ACHN (cell line): ENCODE results near the gene CFLAR.

Experiments
- DNase-seq: peaks from one replicate; pipeline ENCODE4 v3.0.0-alpha.2; 2015
- in situ Hi-C: cut with HindIII; loops from 2 replicates; pipeline ENCODE4 v1.10.0; 2017; ENCODE audit warnings: low sequenced_read_pairs, low pct_ligation_motif_present, low pct_unique_long_range_greater_than_20kb

CFLAR gene

DNA sequence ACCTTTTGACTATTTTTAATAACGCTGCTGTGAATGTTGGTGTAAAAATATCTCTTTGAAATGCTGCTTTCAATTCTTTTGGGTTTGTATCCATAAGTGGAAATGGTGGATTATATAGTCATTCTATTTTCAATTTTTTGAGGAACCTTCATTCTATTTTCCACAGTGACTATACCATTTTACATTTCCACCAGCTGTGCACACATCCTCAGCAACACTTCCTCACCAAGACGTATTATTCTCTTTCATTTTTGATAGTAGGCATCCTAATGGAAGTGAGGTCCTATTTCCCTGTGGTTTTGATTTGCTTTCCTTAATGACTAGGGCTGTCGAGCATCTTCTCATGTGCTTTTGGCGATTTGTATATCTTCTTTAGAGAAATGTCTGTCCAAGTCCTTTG, 81.8 kb downstream of the CFLAR start:
- no peak for DNase-seq
- in situ Hi-C loops = no loop called here

DNA sequence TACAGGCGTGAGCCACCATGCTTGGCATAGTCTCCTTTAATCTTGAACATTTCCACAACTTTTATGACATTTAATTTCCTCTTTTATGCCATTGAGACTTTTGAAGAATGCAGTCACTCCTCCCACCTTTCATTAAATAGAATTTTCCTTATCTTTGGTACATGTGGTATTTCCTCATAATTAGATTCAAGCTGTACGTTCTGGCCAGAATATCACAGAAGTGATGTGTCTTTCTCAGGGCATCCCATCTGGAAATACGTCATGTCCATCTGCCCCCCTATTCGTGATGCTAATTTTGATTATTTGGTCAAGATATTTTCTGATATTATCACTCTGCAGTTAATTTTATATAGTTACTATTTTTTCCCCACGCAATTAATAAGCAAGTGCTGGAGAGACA, 83.9 kb downstream of the CFLAR start:
- in situ Hi-C loops = no loop called here
- no peak for DNase-seq

DNA sequence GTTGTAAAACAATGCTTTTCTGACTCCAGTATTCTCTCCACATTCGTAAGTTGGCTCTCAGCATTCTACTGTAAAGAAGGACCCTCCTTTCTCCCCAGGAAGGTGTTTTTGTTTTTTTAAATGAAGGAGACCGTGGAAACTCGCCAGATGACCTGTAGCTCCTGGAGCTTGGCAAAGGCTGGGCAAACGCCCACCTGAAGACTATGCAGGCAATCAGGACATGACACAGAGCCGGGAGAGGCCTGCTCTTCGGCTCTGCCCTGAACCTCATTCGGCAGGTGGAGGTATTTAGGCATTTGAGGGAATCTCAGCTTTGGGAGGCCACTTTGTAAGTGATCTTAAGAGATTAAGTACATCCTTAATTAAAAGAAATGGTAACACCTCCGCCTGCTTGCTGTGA, 84.4 kb downstream of the CFLAR start:
- no peak for DNase-seq
- in situ Hi-C loops = no loop called here

DNA sequence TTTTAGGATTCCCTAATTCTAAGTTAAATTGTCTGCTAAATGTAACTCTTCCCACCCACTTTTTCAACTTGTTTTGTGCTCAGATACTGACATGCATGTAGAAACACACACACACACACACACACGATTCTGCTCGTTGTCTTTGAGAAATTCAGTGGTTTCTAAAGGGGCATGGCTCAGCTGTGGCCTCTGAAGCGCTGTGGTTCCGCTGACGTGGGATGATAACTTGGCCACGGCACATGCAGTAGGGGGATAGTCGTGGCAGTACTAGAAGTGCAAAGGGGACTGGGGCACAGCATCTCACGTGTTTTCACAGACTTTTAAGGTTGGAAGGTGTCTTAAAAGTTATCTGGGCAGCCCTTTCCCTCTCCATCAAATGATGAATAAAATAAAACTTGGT, 85.4 kb downstream of the CFLAR start:
- no peak for DNase-seq
- in situ Hi-C loops = no loop called here

DNA sequence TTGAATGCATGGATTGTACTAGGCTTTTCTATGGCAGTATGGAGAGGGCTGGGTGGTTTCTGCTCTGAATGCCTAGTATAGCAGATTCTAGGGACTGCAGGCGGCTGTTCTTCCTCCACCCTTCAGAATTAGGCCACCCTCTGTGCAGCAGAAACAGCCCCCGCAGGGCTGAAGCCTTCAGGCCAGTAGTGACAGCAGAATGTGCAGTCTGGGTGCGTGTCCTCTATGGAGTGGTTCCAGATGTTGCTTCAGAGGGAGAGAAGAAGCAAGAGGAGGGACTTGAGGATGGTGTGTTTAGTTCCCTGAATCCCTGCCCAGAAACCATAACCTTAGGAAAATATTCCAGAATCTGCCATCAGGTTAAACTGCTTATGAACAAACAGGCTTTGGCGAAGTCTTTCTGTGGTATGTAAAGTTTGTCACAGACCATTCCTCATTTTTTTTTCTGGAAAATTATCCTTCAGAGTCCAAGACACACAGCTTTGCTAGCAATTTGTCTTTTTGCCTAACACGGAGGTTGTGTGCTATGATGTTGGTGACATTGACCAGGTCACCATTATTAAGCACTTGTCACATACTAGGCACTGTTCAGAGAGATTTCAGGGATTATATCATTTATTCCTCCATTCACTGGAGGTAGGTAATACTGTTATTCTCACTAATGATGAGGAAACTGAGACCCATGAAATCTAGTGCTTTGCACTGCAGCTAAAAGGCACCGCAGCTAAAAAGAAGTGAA, 88.1 kb downstream of the CFLAR start:
- DNase-seq = no peak
- in situ Hi-C loops = no loop called here

DNA sequence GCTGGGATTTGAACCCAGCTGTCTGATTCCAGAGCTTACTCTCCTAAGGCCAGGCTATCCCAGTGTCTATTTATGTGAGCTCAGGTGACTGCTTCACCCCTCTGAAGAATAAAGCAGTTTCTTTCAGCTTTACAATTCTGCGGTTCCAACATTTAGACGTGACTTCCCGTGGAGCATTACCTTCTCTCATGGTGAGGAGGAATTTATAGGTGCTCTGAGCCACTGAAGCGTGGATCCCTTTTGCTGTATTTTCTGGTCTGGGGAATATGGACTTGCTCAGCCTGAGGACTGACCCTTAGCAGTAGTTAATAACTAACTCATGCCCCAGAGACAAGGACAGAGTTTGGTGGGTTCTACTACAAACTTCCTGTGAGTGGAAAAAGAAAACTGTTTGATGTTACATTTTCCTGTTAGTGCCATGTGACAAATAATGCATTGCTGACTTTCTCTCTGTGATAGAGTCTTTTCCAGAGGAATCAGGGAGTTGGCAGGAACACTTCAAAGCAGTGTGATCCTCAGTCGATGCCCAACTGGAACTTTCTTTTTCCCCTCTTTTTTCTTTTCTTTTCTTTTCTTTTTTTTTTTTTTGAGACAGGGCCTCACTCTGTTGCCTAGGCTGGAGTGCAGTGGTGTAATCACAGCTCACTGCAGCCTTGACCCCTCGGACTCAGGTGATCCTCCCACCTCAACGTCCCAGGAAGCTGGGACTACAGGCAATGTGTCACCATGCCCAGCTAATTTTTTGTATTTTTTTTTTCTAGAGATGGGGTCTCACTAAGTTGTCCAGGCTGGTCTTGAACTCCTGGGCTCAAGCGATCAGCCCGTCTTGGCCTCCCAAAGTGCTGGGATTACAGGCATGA, 88.9 kb downstream of the CFLAR start:
- no peak for DNase-seq
- in situ Hi-C loops = no loop called here

DNA sequence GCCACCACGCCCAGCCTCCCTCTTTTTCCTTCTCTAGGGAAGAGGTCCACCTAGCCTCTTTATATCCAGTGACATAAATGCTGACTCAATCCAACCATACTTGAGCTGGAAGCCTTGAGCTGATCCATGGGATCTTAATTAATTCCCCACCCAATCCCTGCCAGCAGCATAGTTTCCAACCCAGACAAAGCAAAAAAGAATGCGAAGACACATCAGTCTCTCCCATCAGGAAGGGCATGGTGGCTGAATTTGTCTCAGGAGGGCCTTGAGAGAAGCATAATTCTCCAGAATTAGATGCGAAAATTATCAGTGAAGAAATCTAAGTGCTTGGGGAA, 89.5 kb downstream of the CFLAR start:
- in situ Hi-C loops = no loop called here

DNA sequence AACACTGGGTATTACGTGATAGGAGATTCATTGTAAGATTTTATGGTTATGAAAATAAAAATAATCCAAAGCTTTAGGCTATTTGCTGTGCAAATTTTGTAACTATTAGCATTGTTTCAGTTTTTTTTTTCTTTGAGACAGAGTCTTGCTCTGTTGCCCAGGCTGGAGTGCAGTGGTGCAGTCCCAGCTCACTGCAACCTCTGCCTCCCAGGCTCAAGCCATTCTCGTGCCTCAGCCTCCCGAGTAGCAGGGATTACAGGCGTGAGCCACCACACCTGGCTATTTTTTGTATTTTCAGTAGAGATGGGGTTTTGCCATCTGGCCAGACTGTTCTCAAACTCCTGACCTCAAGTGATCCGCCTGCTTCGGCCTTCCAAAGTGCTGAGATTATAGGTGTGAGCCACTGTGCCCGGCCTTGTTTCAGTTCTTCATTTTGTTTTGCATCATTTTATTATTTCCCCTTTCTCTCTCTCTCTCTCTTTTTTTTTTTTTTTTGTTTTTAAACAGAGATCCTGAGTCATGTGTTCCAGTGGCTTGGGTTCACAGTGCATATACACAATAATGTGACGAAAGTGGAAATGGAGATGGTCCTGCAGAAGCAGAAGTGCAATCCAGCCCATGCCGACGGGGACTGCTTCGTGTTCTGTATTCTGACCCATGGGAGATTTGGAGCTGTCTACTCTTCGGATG, 92.7 kb downstream of the CFLAR start:
- DNase-seq = no peak
- in situ Hi-C loops = no loop called here

More for the DNA sequence above, 89.5 kb downstream of the CFLAR start:
- no peak for DNase-seq

DNA sequence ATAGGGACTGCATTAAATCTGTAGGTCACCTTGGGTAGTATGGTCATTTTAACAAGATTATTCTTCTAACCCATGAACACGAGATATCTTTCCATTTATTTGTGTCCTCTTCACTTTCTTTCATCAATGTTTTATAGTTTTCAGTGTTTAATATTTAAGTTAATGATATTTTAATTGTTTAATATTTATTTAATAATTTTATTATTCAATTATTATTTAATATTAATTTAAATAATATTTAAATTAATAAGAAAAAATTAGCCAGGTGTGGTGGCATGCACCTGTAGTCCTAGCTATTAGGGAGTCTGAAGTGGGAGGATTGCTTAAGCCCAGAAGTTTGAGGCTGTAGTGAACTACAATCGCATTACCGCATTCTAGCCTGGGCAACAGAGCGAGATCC, 100.0 kb downstream of the CFLAR start:
- in situ Hi-C loops = no loop called here
- DNase-seq = no peak

DNA sequence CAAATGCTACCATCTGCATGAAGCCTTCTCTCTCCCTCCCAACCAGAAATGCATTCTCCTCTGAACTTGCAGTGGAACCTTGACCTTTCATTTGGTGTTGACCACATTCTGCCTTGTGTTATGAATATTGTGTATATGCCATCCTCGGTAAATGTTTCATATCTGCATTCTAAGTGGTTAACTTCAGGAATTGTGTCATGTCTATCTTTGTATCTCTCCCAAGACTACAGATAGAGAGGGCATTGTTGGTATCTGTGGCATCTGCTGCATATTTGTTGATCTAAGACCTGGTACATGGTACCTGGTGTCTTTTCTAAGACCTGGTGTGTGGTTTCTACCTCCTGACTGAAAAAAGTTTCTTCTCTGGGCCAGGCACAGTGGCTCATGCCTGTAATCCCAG, 101.0 kb downstream of the CFLAR start:
- in situ Hi-C loops = no loop called here
- DNase-seq = no peak

DNA sequence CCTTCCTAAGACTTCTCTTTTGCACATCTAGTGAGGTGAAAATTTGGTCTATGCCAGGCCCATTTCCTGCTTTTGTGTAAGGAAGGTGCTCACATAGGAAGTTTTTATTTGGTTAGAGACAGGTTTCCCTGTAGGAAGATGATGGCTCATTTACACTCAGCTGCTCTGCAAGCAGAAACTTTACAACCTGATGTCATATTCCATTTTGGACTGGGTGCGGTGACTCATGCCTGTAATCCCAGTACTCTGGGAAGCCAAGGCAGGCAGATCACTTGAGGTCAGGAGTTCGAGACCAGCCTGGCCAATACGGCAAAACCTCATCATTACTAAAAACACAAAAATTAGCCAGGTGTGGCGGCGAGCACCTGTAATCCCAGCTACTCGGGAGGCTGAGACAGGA, 102.8 kb downstream of the CFLAR start:
- in situ Hi-C loops = no loop called here

DNA sequence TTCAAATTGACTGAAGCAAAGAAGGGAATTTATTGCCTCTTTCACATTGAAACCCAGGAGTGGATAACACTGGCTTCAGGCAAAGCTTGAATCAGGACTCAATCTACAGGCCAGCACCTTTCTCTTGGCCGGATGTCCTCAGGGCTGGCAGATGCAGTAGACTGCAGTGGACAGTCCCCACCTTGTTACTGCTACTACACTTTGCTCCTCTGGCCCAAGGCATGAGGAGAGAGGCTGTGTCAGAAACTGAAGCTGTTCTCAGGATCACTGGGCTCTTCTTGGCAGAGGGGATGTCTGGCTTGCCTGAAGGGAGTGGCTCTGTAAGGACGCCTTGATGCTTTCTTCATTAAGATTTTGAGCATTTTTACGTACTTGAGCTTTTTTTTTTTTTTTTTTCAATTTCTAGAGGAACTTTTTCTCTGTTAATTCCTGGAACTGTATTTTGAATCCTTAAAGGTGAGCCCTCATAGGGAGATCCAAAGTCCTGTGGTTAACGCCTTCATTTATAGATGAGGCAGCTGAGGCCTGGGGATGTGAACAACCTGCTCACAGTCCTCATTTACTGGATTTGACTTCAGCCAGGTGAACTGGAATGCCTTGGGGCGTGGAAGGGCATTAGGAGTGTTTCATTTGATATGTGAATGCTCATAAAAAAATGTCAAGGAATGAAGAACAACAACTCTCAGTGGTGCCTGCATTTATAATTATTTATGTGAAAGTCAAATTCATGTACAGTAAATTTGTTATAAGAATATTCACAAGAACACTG, 103.5 kb downstream of the CFLAR start:
- DNase-seq = no peak
- in situ Hi-C loops = no loop called here

More for the DNA sequence above, 102.8 kb downstream of the CFLAR start:
- no peak for DNase-seq

DNA sequence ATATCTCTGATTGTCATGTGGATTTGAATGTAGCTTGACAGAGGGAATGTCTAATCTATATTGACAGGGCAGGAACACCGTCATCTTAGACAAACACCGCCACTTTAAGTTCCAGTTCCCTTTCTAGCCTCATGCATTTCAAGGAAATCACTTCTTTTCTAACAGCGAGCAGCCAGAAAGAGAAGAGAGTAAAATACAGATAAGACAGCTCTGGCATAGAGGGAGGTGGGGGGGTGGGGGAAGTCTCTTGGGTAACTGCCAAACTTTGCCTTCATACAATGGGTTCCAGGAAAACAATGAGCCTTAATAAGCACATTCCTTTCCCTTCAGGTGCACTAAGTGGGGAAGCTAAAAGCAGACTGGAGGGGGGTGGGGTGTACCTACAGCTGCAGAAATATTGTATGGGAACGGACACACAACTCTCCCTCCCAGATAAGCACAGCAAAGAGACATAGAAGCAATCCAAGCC, 104.2 kb downstream of the CFLAR start:
- no peak for DNase-seq
- in situ Hi-C loops = no loop called here

DNA sequence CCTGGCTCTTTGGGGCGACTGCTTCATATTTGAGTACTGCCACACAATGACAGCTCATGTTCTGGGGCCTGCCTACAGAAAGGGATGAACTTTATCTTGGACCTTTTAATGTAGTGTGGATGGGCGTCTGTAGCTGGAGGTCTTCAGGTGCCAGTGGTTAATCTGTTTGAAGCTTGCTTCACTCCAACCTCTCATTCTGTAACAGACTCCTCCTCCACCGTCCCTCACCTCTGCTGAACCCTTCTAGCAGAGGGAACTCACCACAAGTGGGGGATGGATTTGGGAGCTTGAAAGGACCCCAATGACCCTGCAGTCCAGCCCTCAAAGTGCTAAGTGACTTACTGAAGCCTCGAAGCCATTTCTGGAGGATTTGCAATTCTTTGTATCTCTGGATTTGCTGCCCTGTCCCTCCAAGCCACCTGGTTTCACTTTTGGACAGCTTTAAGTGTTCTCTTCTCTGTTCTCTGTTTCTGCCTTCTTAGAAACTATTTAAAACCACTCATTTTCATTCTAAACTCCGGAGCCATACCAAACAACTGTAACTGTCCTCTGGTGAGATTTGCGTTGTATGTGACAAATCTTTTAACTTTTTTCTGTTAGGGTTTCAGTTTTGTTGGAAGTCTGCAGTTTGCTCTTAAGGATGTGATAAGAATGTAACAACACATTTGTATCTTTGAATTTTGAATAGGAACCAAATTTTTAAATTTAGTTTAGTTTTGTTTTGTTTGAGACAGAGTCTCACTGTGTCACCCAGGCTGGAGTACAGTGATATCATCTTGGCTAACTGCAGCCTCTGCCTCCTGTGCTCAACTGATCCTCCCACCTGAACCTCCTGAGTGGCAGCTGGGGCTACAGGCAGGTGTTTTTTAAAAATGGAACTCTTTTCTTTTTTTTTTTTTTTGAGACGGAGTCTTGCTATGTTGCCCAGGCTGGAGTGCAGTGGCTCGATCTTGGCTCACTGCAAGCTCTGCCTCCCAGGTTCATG, 107.4 kb downstream of the CFLAR start:
- no peak for DNase-seq
- in situ Hi-C loops = no loop called here
